NCI-H446 (cell line): ENCODE measurements around the gene MRNIP.
"Not testable (repeated sequence)": the region's sequence is repeated elsewhere in the genome, so short reads cannot be mapped to it uniquely, and the experiment has no call there.

Experiments
- DNase-seq, 2 experiments: peaks; one replicate each; lab custom pipeline; 2025; lab: John Stamatoyannopoulos, UW

Gene MRNIP

GRCh38 chr5:179839328-179840256 lies 19.0 kb downstream of the MRNIP start:
- DNase-seq, result no peak

- DNase-seq, result no peak
Measured at GRCh38 chr5:179837076-179838011, 21.3 kb downstream of the MRNIP start.

- DNase-seq, result no peak
Measured at GRCh38 chr5:179836225-179837019, 22.2 kb downstream of the MRNIP start.

DNA sequence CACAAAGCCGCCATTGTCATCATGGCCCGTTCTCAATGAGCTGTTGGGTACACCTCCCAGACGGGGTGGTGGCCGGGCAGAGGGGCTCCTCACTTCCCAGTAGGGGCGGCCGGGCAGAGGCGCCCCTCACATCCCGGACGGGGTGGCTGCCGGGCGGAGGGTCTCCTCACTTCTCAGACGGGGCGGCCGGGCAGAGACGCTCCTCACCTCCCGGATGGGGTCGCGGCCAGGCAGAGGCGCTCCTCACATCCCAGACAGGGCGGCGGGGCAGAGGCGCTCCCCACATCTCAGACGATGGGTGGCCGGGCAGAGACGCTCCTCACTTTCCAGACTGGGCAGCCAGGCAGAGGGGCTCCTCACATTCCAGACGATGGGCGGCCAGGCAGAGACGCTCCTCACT lies 23.7 kb downstream of the MRNIP start:
- DNase-seq, result not testable (repeated sequence)

- DNase-seq, result no peak
Measured at GRCh38 chr5:179834120-179834519, 24.5 kb downstream of the MRNIP start.

DNA sequence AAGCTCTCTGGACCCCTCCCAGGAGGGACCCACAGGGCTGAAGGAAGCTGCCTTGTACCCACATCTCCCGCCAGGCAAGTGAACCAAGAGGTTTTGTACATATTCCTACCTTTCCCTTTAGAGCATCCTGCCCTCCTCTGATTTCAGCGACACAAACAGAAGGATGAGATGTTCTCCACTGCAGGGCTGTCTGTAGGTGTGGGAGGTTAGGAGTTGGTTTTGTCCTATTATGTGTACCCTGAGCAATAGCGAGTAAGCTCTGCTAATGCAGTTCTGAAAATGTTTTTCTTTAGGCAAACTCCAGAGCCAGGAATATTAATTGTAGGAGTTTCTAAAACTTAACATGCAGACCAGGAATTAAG lies 24.9 kb downstream of the MRNIP start:
- DNase-seq, result no peak

DNA sequence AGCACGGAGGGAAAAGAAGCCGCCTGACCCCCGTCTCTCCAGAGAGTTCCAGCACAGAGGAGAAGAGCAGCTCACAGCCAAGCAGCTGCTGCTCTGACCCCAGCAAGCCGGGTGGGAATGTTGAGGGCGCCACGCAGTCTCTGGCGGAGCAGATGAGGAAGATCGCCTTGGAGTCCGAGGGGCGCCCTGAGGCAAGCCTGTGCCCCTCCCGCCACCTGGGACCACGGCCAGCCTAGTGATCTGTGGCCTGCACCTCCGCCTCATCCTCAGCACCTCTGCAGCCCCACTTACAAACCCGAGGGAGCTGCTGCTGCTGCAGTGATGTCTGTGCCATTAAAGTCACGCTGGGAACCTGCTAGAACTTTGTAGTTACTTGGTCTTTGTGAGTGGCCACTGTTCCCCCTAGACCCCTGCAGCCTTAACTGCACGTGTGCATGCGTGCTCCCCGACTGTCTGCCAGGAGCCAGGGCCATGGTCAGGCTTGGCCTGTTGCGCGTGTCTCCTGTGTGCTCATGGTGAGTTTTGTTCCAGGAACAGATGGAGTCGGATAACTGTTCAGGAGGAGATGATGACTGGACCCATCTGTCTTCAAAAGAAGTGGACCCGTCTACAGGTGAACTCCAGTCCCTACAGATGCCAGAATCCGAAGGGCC lies 25.4 kb downstream of the MRNIP start:
- DNase-seq, result no peak

DNA sequence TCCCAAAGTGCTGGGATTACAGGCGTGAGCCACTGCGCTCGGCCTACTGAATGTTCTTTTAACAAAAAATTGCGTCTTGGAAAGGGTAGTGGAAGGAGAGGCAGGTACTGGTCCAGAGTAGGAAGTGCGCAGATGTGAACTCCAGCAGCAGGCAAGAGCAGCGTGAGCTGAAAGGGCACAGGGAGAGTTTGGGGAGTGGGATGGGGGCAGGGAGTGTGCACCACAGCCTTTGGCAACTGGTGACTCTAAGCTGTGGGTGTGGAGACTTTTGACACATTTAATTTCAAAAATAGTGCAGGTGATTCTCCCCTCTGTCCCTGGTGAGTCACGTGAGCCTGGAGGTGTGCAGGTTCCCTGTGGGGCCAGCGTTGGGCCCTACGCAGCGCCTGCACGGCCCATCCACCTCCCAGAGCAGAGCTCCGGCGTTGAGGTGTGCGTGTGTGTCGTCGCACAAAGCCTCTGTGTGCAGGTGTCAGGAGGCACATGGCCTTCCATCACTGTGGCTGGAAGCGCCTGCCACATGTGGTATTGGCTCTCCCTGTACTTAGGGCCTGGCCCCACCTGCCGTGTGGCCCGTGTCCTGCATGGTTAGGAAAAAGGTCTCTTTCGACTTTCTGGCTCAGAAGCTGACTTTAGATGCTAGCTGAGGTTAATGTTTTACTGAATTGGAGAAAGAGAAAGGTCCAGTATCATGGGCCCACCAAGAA lies 26.4 kb downstream of the MRNIP start:
- no peak for DNase-seq

DNA sequence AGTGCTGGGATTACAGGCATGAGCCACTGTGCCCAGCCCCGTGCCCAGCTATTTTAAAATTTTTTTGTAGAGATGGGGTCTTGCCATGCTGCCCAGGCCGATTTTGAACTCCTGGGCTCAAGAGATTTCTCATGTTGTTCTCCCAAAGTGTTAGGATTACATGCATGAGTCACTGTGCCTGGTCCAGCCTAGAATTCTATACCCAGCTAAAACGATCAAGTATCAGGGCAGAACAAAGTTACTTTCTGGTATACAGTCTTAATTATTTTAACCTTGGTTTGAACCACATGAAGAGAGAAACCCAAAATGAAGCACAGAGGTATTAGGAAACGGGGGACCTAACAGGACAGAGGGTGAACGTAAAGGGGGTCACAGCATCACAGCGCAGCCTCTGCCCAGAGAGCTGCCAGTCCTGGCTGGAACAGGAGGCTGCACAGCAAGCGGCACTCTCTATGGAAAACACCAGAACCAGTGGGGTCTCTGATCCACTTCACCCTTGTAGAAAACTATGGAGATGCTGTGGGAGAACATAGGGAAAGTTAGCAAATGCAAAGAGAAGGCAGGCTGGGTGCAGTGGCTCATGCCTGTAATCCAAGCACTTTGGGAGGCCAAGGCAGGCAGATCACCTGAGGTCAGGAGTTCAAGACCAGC lies 27.7 kb downstream of the MRNIP start:
- no peak for DNase-seq

DNA sequence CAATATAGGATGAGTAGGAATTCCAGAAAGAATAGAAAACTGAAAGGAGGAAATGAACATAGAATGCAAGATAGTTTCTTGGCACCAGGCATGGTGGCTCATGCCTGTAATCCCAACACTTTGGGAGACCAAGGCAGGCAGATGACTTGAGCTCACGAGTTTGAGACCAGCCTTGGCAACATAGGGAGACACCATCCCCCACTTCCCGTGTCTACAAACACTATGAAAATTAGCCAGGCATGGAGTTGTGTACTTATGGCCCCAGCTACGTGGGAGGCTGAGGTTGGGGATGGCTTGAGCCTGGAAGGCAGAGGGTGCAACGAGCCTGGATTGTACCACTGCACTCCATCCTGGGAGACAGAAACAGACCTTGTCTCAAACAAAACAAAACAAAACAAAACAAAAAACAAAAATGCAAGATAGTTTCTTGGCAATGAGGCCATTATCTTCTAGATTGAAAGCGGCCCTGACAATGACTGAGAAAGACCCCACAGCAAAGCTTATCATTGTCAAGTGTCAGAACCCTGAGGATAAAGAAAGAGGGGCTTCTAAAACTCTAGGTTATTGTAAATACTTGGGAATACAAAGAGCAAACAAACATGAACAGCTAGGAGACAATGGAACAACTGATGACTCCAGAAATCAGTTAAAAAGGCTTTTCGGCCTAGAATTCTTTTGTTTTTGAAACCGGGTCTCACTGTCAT lies 28.7 kb downstream of the MRNIP start:
- DNase-seq, result no peak

- DNase-seq, result no peak
Measured at GRCh38 chr5:179828756-179829421, 29.7 kb downstream of the MRNIP start.

GRCh38 chr5:179827680-179828079 lies 30.9 kb downstream of the MRNIP start:
- DNase-seq, result no peak

DNA sequence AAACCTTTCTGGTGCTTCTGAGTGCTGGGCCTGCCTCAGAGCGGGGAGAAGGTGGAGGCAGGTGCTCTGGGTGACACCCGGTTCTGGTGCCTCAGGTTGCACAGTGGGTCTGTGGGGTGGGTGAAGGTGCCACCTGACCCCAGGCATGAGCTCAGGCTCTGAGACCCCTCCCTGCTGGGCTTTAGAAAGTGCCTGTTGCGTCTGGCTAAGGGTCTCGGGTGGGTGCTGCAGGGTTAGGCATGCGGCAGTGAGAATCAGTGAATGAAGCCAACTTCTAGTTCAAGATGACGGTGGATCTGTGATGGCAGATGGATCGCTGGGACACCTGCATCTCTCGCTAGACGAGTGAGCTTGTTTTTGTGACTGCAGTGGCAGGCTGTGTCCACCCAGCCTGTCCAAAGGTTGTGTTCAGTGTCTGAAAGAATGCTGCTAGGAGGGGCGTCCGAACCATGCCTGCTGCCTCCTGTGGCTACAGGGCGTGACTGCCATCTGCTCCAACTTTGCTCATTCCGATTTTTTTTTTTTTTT lies 32.9 kb downstream of the MRNIP start:
- DNase-seq, result no peak

- no peak for DNase-seq
Measured at GRCh38 chr5:179824745-179825112, 33.9 kb downstream of the MRNIP start.

DNA sequence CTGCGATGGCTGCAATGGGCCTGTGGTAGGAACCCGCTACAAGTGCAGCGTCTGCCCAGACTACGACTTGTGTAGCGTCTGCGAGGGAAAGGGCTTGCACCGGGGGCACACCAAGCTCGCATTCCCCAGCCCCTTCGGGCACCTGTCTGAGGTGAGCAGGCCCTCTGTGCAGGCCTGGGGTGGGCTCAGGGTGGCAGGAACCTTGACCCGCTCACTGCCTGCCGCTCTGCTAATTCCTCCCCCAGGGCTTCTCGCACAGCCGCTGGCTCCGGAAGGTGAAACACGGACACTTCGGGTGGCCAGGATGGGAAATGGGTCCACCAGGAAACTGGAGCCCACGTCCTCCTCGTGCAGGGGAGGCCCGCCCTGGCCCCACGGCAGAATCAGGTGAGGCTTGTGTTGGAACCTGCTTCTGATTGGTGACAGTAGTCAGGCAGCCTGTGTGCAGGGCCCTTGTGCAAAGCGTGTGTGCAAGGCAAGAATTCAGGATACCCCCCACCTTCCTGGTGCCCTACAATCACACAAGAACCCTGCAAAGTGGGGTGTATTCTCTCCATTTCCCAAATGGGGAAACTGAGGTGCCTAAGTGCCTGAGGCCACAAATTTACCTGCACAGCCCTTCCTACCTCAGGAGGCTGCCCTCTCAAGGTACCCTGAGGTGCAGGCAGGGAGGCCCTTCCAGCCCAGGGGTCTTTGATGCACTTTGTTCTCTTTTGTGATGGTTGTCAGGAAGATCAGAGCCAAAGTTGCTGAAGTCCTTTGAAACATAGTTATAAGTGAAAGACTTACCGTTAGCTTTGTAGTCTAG lies 34.5 kb downstream of the MRNIP start:
- DNase-seq, result no peak

DNA sequence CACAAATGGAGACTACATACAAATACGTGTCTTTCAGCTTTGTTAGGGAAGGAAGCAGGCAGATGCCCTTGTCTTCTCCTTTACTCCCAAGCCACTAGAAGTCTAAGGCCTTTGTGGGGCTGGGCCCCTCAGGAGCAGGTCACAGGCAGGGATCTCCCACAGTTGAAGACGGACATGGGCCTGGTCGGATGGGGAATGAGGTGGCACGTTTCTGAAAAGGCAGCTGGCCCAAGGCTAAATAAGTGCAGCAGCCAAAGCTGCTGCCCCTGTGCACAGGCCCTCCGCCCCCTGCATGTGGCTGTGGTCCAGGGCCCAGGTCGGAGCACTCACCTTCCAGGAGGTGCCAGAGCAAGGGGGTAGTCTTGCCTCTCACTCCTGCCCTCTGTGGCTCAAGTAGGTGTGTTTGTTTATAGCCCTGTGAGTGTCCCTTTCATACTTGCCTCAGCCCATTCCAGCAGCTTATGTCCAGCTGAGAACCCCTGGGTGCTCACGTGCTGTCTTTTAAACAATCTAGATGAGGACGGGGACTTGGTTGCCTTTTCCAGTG lies 36.1 kb downstream of the MRNIP start:
- DNase-seq, result no peak

DNA sequence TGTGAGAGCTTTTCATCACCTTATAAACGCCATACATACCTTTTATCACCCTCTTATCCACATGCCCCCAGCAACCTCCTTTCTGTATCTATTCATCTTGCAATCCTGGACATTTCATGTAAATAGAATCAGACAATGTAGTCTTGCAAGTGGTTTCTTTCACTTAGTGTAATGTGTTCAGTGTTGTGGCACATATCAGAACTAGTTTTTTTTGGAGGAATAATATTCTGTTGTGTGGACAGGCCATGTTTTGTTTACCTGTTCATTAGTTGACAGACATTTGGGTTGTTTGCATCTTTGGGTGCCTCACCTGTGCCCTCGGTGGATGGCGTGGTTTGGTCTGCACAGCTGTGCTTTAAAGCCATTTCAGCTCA lies 36.6 kb downstream of the MRNIP start:
- no peak for DNase-seq
